Effector CD8-positive, alpha-beta T cell (primary cell): ENCODE results near the gene CDYL2.
"Not testable (repeated sequence)": the region's sequence is repeated elsewhere in the genome, so short reads cannot be mapped to it uniquely, and the experiment has no call there.

Experiments used
- DNase-seq: peaks from one replicate; lab custom pipeline; 2025; lab: John Stamatoyannopoulos, UW
- total RNA-seq, 4 experiments: gene quantifications; one replicate each; lab custom pipeline; 2026; lab: John Stamatoyannopoulos, UW

The CDYL2 gene, protein sequence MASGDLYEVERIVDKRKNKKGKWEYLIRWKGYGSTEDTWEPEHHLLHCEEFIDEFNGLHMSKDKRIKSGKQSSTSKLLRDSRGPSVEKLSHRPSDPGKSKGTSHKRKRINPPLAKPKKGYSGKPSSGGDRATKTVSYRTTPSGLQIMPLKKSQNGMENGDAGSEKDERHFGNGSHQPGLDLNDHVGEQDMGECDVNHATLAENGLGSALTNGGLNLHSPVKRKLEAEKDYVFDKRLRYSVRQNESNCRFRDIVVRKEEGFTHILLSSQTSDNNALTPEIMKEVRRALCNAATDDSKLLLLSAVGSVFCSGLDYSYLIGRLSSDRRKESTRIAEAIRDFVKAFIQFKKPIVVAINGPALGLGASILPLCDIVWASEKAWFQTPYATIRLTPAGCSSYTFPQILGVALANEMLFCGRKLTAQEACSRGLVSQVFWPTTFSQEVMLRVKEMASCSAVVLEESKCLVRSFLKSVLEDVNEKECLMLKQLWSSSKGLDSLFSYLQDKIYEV
- total RNA-seq = 37.0 to 84.4 (median 59.8) reads per million in 4 experiments

GRCh38 chr16:80804526-80805383, at the start of gene CDYL2:
Gene CDYL2, minus strand, starts transcription at chr16:80804598. Its CDS starts 425 bp downstream, at chr16:80804173.
- no peak for DNase-seq

- DNase-seq = no peak
Observed at GRCh38 chr16:80852261-80852872, 48.0 kb upstream of the CDYL2 start.

- DNase-seq = no peak
Observed at GRCh38 chr16:80851831-80852230, 47.4 kb upstream of the CDYL2 start.

GRCh38 chr16:80850757-80851156, 46.4 kb upstream of the CDYL2 start:
- DNase-seq = no peak

DNA sequence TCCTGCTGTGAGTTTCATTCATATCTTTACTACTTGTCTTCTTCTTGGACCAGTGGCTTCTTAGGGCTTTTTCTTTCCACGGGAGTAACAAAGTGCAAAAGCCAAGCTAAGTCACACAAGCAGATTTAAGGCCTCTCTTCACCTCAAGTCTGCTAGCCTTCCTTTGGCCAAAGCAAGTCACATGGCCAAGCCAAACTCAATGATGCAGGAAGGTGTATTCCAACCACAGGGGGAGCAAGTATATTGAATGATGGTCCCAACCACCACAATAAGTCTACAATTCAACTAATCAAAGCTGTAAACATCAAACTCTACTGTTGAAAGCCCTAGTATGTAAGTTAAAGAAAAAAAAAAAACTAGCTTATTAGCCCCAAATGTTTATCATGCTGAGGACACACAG, 44.5 kb upstream of the CDYL2 start:
- DNase-seq = no peak

DNA sequence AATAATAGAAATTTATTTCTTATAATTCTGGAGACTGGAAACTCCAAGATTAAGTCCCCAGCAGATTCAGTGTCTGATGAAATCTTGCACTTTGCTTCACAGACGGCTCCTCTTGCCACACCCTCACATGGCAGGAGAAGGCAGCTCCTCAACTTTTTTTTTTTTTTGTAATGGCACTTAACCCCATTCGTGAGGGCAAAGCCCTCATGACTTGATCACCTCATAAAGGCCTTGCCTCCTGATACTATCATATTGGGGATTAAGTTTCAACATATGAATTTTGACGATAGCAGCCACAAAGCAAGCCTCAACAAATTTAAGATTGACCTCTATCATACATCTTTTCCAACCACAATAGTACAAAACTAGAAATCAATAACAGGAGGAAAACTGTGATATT, 42.3 kb upstream of the CDYL2 start:
- no peak for DNase-seq

GRCh38 chr16:80846275-80846674, 41.9 kb upstream of the CDYL2 start:
- no peak for DNase-seq

DNA sequence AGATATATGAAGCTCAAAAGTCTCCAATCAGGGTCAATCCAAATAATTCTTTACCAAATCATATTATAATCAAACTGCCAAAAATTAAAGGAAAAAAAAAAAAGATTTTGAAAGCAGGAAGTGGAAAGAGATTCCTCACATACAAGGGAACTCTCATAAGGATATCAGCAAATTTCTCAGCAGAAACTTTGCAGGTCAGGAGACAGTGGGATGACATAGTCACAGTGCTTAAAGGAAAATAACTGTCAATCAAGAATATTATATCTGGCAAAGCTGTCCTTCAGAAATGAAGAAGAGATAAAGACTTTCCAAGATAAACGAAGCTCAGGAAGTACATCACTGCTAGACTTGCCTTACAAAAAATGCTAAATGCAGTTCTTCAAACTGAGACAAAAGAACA, 40.0 kb upstream of the CDYL2 start:
- DNase-seq = no peak

- no peak for DNase-seq
Observed at GRCh38 chr16:80841231-80841630, 36.8 kb upstream of the CDYL2 start.

GRCh38 chr16:80837533-80838147, 33.2 kb upstream of the CDYL2 start:
- DNase-seq = no peak

DNA sequence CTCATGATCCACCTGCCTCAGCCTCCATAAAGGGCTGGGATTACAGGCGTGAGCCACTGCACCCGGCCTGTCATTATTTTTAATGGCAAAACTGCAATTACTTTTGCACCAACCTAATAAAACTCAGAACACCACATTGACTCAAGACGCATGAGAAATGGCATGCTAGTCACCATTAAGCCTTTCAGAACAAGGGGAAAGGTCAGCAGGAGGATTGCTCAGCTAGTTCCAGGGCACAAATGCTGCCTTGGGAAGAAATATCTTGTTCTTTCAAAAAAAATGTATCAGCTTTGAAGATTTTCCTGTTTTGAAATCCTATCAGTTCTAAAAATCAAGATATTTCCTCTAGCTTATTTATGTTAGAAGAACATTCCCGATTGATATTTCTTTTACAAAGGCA, 32.4 kb upstream of the CDYL2 start:
- DNase-seq = no peak

- no peak for DNase-seq
Observed at GRCh38 chr16:80836202-80836601, 31.8 kb upstream of the CDYL2 start.

- no peak for DNase-seq
Observed at GRCh38 chr16:80831039-80831438, 26.6 kb upstream of the CDYL2 start.

DNA sequence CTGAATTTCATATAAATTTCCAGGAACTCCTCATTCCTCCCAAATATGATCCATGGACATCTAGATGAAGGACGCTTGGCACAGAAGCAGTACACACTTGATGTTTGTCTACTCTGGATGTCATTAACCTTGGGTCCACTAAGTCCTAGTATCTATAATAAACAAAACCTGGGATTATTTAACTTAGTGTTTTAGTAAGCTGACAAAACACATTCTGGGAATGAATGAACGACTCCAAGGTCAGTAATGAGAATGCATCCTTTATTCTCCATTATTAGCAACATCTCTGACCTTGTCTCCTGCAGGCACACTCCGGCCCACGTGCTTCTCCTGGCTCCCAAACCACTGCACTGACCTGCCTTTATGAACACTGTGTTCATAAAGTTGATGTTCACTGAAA, 24.1 kb upstream of the CDYL2 start:
- no peak for DNase-seq

- no peak for DNase-seq
Observed at GRCh38 chr16:80827007-80827406, 22.6 kb upstream of the CDYL2 start.

- no peak for DNase-seq
Observed at GRCh38 chr16:80825365-80825758, 21.0 kb upstream of the CDYL2 start.

DNA sequence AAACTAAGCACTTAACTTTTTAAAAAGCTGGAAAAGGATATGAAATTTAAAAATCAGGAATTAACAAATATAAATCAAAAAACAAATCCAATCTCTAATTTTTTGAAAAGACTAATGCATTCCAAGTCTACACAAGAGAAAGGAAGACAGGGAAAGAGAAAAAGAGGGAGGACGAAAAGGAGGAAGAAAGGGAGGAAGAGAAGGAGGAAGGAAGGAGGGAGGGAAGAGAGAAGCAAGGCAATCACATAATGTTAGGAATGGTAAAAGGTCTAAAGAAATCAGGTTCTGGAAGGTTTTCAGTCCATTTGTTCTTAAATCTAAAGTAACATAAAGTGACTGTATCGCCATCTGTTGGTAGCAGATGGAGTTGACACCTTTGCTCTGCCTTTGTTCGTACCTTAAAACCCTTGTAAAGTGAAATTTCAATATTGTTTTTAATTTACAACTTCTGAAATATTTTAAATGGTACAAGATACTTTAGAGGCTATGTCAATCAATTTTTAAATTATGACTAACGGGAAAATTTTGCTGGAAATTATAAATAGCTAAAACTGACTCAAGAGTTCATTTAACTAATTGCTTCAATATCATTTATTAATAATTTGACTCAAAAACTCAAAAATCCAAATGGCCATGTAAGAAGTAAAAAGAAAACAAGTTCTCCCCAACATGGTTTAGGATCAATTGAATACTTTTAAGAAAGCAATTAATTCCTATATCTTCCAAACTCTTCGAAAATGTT, 20.4 kb upstream of the CDYL2 start:
- DNase-seq = no peak

GRCh38 chr16:80819988-80820387, 15.6 kb upstream of the CDYL2 start:
- no peak for DNase-seq

GRCh38 chr16:80816356-80816755, 12.0 kb upstream of the CDYL2 start:
- DNase-seq = no peak

DNA sequence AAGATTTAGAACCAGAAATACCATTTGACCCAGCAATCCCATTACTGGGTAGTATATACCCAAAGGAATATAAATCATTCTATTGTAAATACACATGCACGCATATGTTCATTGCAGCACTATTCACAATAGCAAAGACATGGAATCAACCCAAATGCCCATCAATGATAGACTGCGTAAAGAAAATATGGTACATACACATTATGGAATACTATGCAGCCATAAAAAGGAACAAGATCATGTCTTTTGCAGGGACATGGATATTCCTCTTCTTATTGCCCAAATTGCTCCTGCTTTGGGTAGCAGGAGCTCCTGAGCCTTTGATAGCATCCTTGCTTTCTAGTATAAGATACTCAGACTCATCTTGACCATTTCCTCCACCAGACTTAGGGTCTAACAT, 10.9 kb upstream of the CDYL2 start:
- not testable (repeated sequence) for DNase-seq

DNA sequence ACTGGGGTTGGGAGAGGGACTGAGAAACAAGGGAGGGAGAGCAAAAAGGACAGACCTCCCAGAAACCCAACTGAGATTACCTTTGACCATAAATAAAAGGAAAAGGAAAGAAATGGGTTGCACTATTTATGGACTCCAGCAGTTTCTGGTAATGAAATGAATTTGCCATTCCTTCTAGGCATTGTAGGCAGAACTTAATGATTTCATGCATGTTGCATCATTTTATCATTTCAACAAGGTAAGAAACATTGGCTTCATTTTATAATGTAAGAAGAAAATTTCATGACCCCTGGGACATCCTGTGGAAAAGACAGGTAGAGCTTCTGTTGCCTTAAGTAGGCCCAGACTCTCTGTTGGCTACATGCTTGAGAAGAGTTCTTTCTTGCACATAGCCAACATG, 8.2 kb upstream of the CDYL2 start:
- DNase-seq = no peak
